Mesenteric fat pad (tissue), 1 donor: ENCODE measurements around the gene COL4A4. TPM values are rescaled to one million over a fixed set of nuclear protein-coding genes. Genes with fewer than 3 reads are reported as not detected.

Experiments
- total RNA-seq: library from RNA; stranded (reverse); fragmentation: NEBNext Ultra II Directional; extraction: Animal tissue kit (Norgen Biotek cat#: 25700); gene quantifications from one replicate; pipeline ENCODE4 v1.2.1, GENCODE V29; 2021
- donor health status: DM: yes; HTN: yes; CAD: no.

COL4A4 gene
- total RNA-seq, 1 donor from 2014 or later = 0.45 TPM

Other genes with a start within 250 kb of the COL4A4 start
- gene COL4A3, start 419 bp upstream of the COL4A4 start, total RNA-seq = 0.67 TPM
- gene MFF, start 161.0 kb upstream of the COL4A4 start, total RNA-seq = 59.4 TPM
- 0.32 TPM for gene TM4SF20, start 215.1 kb upstream of the COL4A4 start, total RNA-seq
- gene SCYGR1, start 223.7 kb upstream of the COL4A4 start, total RNA-seq = not detected